Fibroblast of lung (primary cell): ENCODE results near the gene KRTAP9-4. TPM values are rescaled to one million over a fixed set of nuclear protein-coding genes. Genes with fewer than 3 reads are reported as not detected.
"Not testable (repeated sequence)": the region's sequence is repeated elsewhere in the genome, so short reads cannot be mapped to it uniquely, and the experiment has no call there.

Experiments used
- DNase-seq, 2 donors: peaks; one replicate each; pipeline versions ENCODE4 v3.0.0 to v3.0.0-alpha.2; 2010; ENCODE audit warnings: low read depth in 2 of 2
- H2AFZ ChIP-seq: 2 replicates; pipeline ENCODE4 v1.5.1; 2012; ENCODE audit warnings: low read length, control low read depth, inconsistent platforms
- H3K27ac ChIP-seq: 2 replicates; pipeline ENCODE4 v1.5.1; 2011; ENCODE audit warnings: low read length, control low read depth; ENCODE audit not compliant: insufficient read depth
- H3K27me3 ChIP-seq: 2 replicates; pipeline ENCODE4 v1.5.1; 2011; ENCODE audit warnings: mild to moderate bottlenecking, low read length; ENCODE audit not compliant: control insufficient read depth, insufficient read depth
- H3K36me3 ChIP-seq: 2 replicates; pipeline ENCODE4 v1.5.1; 2011; ENCODE audit warnings: low read length; ENCODE audit not compliant: control insufficient read depth, insufficient read depth
- H3K4me1 ChIP-seq: 2 replicates; pipeline ENCODE4 v1.5.1; 2011; ENCODE audit warnings: low read length; ENCODE audit not compliant: control insufficient read depth, insufficient read depth; ENCODE audit errors: extremely low read depth
- H3K4me2 ChIP-seq: 2 replicates; pipeline ENCODE4 v1.5.1; 2011; ENCODE audit warnings: low read length, control low read depth; ENCODE audit not compliant: insufficient read depth; ENCODE audit errors: extremely low read depth
- H3K4me3 ChIP-seq, 4 experiments: fragments of 200-600 bp in 1 of 4; sonication (generic) in 1 of 4; replicated peaks in 1 of 4; 2 replicates each; pipeline ENCODE4 v1.5.1; 2011 to 2016; ENCODE audit warnings: low read length in 4 of 4, low read depth in 3 of 4, mild to moderate bottlenecking in 3 of 4, control low read depth in 2 of 4, inconsistent platforms in 1 of 4, mixed read lengths in 1 of 4; ENCODE audit not compliant: insufficient read depth in 1 of 4; ENCODE audit errors: control extremely low read depth in 1 of 4
- H3K79me2 ChIP-seq: 2 replicates; pipeline ENCODE4 v1.5.1; 2012; ENCODE audit warnings: mild to moderate bottlenecking, low read length, inconsistent platforms; ENCODE audit not compliant: control insufficient read depth, insufficient read depth
- H3K9ac ChIP-seq: 2 replicates; pipeline ENCODE4 v1.5.1; 2011; ENCODE audit warnings: mild to moderate bottlenecking, low read length, control low read depth; ENCODE audit not compliant: insufficient read depth
- H3K9me3 ChIP-seq: 2 replicates; pipeline ENCODE4 v1.5.1; 2012; ENCODE audit warnings: low read depth, low read length; ENCODE audit not compliant: control insufficient read depth, insufficient read depth
- H4K20me1 ChIP-seq: 2 replicates; pipeline ENCODE4 v1.5.1; 2011; ENCODE audit warnings: low read length; ENCODE audit not compliant: control insufficient read depth, insufficient read depth; ENCODE audit errors: extremely low read depth
- EZH2 ChIP-seq: IDR thresholded peaks from 2 replicates; pipeline ENCODE4 v1.5.1; 2012; ENCODE audit warnings: low read length, control low read depth, mild to moderate bottlenecking; ENCODE audit errors: missing control alignments
- polyA plus RNA-seq, 2 donors: library from polyadenylated mRNA; depleted of rRNA in 1 of 2; stranded (reverse) in 1 of 2; unstranded in 1 of 2; fragments of >200 nt; gene quantifications; 2 replicates each; pipeline ENCODE4 v1.2.1, GENCODE V29; 2011 to 2012; ENCODE audit warnings: missing spikeins in 1 of 2
- total RNA-seq: library from RNA; depleted of rRNA; stranded (reverse); fragments of >200 nt; gene quantifications from 2 replicates; pipeline ENCODE4 v1.2.1, GENCODE V29; 2014
- TF ChIP-seq, protein P1 (sequence below), 2 donors: IDR thresholded peaks in 1 of 2; conservative IDR thresholded peaks in 1 of 2; 1 replicate in 1 of 2; 2 replicates in 1 of 2; pipeline ENCODE4 v1.5.1; 2011 to 2012; ENCODE audit warnings: low read length in 2 of 2, control low read depth in 1 of 2, inconsistent platforms in 1 of 2, low read depth in 1 of 2, mild to moderate bottlenecking in 1 of 2

Gene KRTAP9-4
- total and polyA plus RNA-seq, 2 donors (not counting 1 experiment from before 2014, with no cell fraction given): not detected

DNA sequence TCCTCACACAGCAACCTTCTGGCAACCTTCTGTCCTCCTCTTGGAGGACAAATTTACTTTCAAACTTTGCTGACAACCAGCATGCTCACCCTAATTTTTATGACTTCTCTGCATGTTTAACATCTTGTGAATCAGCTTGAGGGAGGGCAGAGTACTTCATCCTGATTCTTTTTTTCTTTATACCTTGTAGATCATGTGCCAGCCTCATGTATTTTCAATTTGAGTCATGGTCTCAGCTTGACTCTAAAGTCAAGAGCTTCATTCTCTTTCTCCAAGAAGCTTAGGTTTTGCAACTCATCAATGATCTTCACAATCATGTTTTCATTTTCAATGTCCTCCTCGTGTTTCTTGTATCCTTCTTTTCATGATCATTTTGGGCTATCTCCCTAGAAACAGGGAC, 22.4 kb downstream of the KRTAP9-4 start:
- no peaks in the 10 kb centered on the region for H4K20me1 ChIP-seq
- no peaks in the 10 kb centered on the region for H3K4me1 ChIP-seq
- TF ChIP-seq, protein P1, sequence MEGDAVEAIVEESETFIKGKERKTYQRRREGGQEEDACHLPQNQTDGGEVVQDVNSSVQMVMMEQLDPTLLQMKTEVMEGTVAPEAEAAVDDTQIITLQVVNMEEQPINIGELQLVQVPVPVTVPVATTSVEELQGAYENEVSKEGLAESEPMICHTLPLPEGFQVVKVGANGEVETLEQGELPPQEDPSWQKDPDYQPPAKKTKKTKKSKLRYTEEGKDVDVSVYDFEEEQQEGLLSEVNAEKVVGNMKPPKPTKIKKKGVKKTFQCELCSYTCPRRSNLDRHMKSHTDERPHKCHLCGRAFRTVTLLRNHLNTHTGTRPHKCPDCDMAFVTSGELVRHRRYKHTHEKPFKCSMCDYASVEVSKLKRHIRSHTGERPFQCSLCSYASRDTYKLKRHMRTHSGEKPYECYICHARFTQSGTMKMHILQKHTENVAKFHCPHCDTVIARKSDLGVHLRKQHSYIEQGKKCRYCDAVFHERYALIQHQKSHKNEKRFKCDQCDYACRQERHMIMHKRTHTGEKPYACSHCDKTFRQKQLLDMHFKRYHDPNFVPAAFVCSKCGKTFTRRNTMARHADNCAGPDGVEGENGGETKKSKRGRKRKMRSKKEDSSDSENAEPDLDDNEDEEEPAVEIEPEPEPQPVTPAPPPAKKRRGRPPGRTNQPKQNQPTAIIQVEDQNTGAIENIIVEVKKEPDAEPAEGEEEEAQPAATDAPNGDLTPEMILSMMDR (conservative IDR thresholded peaks at IDR 0.05 in 1 of 2, IDR thresholded peaks at IDR 0.05 in 1 of 2; ENCODE audit: low read depth in 1 of 2, low read length in 2 of 2): no peak
- TF ChIP-seq EZH2: no peak
- no peak overlapping the region for H3K4me3 ChIP-seq
- H3K9ac ChIP-seq: no peak overlapping the region
- no peak for DNase-seq
- no peaks in the 10 kb centered on the region for H3K27me3 ChIP-seq
- H3K27ac ChIP-seq: no peak overlapping the region
- H3K9me3 ChIP-seq: no peaks in the 10 kb centered on the region
- H3K36me3 ChIP-seq: no peaks in the 10 kb centered on the region
- H3K79me2 ChIP-seq: no peaks in the 10 kb centered on the region
- no peak overlapping the region for H2AFZ ChIP-seq
- H3K4me2 ChIP-seq: no peak overlapping the region

DNA sequence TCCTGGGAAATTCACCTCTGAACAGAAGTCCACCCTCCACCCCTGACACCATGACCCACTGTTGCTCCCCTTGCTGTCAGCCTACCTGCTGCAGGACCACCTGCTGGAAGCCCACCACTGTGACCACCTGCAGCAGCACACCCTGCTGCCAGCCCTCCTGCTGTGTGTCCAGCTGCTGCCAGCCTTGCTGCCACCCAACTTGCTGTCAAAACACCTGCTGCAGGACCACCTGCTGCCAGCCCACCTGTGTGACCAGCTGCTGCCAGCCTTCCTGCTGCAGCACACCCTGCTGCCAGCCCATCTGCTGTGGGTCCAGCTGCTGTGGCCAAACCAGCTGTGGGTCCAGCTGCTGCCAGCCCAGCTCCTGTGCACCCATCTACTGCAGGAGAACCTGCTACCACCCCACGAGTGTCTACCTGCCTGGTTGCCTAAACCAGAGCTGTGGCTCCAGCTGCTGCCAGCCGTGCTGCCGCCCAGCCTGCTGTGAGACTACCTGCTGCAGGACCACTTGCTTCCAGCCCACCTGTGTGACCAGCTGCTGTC, 26.2 kb downstream of the KRTAP9-4 start, which contains the start of gene KRTAP9-7:
TSS of gene KRTAP9-7 (plus strand) at position 51 of the 543 bp plus-strand sequence. CDS start at position 51, 0 bp downstream.
- H2AFZ ChIP-seq: not testable (repeated sequence)

DNA sequence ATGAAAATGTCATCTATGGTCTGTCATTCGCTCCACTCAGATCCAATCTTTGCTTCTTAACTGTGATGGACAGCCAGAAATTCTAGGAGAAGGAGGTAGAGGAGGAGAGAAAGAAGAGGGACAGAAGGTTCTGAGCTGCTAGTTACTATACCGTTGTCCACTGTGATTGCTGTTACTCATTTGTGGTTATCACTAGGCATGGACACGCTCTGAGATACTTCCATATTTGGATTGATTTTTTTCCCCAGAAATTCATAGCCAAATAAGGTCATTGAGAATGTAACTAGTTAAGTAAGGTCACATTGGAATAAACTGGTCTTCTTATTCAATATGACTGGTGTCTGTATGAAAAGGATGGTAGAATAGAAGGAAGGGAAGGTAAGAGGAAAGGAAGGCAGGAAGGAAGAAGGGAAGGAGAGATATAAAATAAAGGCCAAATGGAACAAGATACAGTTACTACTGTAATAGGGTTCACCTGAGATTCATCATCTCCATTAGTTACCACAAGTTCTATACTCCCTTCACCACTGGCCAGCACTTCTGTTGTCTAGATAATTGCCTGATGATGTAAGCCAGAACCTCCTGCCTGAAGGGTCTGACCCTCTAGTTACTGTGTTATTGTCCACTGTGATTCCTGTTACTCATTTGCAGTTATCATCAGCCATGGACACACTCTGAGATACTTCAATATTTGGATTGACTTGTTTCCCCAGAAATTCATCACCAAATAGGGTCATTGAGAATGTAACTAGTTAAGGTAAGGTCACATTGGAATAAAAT, 28.9 kb downstream of the KRTAP9-4 start:
- DNase-seq: no peak
- TF ChIP-seq, protein P1 (conservative IDR thresholded peaks at IDR 0.05 in 1 of 2, IDR thresholded peaks at IDR 0.05 in 1 of 2; ENCODE audit: low read depth in 1 of 2, low read length in 2 of 2): no peak
- TF ChIP-seq EZH2: no peak
- Histone ChIP-seq H3K79me2 (no peaks in the 10 kb centered on the region), H4K20me1 (no peaks in the 10 kb centered on the region), H3K4me3 (no peak overlapping the region), H3K36me3 (no peaks in the 10 kb centered on the region), H3K9ac (no peak overlapping the region), H3K27me3 (no peaks in the 10 kb centered on the region), H3K4me2 (no peak overlapping the region), H2AFZ (no peak overlapping the region), H3K27ac (no peak overlapping the region), H3K4me1 (no peaks in the 10 kb centered on the region), H3K9me3 (no peaks in the 10 kb centered on the region)

More for the DNA sequence above, 26.2 kb downstream of the KRTAP9-4 start, which contains the start of gene KRTAP9-7:
- not testable (repeated sequence) for H3K9me3 ChIP-seq, H3K79me2 ChIP-seq, H3K27me3 ChIP-seq, H3K4me2 ChIP-seq, DNase-seq, H3K4me3 ChIP-seq, H3K9ac ChIP-seq, H4K20me1 ChIP-seq, H3K4me1 ChIP-seq, H3K27ac ChIP-seq, H3K36me3 ChIP-seq
